Renal cortical epithelial cell (primary cell): Measurements from ENCODE around the gene PPP1R9B. TPM values are rescaled to one million over a fixed set of nuclear protein-coding genes. Genes with fewer than 3 reads are reported as not detected.

Source experiments
- DNase-seq: peaks from one replicate; pipeline ENCODE4 v3.0.0-alpha.2; 2011; ENCODE audit warnings: low read depth
- total RNA-seq: library from RNA; depleted of rRNA; stranded (reverse); fragments of >200 nt; gene quantifications from 2 replicates; pipeline ENCODE4 v1.2.3, GENCODE V29; 2014

PPP1R9B gene
- total RNA-seq, 1 donor from 2014 or later: 39.9 TPM

DNA sequence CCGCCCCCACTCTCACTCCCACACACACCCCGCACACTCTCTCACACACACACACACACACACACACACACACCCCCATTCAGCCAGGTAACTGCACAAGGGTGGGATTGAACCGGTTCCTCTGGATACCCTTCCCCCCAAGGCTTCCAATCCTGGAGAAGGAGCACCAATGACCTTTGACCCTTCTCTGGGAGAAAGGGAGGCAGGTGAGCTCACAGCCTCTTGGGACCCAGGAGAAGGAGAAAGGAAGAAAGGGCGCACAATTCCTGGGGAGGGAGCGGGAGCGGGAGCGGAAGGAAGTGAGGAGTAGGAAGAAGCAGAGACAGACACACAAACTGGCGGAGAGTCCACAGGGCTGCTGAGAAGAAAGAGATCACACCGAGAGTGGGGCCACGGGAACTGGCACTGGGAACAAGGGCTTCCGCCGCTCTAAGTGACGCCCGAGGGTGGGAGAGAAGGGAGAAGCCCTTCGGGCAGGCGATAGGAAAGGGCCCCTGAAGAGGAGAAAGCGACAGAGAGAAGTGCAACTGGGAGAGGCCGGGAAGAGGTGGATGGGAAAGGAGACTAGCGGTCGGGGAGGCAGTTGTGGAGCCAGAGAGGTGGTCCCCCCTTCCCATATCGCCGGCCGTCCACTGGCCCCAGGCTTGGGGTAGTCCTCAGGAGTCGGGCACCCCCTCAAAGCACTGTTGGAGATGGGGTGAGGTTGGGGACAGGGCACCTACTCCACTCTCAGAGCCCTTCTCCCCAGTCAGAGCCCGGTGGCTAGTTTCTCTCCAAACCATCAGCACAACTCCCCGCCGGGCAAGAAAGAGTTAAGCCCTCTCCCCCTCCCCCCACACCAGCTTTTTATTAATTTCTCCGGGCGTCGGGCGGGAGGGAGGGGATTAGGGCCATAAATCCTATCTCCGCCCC, 21.8 kb downstream of the PPP1R9B start:
- DNase-seq: no peak

DNA sequence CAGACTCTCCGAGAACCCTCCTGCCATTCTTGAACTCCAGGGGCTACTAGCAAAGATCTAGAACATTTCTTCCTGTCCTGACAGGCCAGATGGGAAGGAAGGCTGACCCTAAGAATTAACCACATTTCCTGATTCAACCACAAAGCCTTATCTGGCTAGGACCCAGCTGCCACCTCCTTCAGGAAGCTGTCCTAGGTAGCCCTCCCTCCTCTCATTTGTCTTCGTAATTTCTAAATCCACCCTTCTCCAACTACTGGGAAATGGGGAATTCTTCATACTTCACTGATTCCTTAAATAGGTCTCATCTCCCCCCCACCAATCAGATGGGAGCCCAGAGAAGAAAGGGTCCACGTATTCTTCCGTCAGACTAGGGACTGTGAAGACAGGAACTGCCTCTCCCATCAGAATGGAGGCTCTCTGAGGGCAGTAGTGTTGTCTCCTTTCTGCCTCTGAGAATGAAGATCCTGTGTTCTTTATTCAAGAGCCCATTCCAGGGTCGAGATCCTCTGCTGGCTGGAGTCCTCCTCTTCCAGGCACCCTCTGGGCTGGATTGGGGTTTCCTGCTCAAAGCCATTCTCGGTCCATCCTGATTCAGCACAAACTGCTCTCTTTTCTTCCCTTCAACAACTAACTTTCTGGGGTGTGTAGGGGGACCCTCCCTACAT, 22.6 kb downstream of the PPP1R9B start:
- DNase-seq: peak; percentile 35

DNA sequence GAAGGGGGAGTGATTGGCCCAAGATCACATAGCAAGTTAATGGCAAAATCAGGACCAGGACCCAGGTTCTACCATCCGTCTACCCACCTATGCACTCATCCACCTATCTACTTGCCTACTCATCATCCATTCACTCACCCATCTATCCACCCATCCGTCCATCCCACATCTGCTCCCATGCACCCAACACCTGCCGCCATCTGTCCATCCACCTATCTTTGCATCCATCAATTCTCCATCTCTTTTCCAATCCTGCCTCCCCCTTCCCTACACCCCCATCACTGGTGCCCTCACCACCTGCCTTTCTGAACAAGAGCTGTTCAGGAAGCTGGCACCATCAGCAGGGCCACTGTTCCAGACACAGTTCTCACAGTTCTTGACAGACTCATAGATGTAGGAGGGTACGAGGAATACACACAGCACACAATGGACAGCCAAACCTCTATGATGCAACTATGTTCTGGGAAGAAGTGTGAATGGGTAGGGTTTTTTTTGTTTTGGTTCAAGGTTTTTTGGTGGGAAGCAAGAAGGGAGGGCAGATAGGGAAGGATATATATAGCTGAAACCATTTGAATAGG, 25.0 kb downstream of the PPP1R9B start:
- DNase-seq: no peak

DNA sequence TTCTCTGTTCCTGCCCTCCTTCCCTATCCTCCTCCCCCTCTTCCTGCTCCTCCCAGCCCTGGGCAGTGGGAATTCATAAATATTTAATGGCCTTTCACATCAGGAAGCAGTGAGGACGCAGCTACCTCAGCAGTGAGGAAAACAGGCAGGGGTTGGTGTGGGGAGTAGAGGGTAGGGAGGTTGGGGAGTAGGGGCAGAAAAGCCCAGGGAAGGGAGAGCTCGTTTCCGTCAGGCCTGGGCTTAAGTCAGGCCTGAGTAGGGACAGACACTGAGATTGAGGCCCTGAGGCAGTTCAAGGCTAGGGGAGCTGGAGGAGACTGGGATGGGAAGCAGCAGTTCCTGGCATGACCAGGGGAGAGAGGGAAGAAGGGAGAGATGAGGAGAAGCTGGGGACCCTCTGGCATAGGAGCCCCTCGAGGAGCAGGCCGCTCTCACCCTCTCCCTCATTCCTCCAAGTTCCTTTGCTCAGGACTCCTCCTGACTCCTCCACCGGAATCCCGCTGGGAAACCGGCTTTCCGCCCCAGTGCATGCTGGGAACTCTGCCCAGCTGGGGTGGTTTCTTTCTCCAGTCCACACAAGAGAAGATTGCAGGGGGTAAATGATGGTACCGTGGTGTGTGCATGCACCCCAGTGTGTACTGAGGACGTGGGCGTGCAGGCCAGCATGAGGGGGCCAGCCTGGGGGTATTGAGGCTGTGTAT, 26.7 kb downstream of the PPP1R9B start:
- DNase-seq: peak; percentile 58

DNA sequence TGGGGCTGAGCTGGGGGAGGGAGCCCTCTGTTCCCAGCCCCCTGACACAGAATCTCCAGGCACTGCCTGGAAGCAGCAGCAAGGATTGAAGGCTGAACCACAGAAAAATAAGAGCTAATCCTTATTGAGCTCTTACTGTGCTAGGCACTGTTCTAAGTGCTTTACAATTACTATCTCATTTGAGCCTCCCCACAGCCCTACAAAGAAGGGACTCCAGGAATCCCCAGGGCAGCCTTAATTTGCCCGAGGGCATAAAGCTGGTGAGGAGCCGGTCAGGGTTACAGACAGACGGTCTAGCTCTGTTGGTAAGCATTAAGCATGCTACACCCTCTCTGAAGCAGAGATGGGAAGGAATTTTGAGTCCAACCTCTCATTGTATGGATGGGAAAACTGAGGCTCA, 27.5 kb downstream of the PPP1R9B start:
- no peak for DNase-seq

DNA sequence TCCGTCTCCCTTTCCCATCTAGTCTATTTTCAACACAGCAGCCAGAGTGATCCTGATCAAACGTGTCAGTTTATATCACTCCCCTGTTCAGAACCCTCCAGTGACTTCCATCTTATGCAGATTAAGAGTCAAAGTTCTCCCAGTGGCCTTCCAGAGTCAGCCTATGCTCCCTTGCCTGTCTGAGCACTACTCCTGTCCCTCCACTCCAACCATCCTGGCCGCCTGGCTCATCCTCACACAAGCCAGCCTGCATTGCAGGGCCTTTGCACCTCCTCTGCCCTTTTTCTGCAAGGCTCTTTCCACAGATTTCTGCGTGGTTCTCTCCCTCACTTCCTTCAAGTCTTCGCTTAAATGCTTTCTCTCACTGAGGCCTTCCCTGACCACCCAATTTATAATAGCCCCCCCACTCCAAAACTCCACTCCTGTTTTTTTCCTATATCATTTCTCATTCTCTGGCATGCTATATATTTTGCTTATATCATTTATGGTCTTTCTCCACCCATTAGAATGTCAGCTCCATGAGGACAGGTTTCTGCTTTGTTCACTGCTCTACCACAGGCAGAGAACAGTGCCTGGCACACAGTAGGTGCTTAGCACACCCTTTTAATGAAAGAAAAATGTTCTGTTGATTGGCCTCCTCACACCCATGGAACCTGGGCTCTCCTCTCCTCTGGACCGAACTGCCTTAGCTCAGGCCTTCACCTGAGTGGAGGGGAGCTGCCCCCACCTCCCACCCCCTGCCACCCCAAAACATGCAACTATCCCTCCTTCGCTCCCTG, 29.8 kb downstream of the PPP1R9B start:
- DNase-seq: no peak

DNA sequence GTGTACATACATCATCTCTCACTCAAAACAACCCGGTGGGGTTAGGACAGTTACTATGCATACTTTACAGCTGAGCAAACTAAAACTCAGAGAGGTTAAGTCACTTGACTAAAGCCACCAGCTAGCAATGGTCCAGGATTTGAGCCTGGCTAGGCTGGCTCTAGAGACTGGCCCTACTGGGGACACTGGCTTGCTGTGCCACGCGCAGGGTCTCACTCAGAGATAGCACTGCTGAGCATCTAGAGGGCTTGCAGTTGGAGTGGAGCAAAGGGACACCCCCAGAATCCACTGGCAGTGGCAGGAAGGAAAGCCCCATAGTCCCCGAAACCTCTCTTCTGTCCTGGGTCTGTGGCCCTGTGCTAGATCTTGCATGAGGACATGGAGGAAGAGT, 31.7 kb downstream of the PPP1R9B start:
- no peak for DNase-seq

DNA sequence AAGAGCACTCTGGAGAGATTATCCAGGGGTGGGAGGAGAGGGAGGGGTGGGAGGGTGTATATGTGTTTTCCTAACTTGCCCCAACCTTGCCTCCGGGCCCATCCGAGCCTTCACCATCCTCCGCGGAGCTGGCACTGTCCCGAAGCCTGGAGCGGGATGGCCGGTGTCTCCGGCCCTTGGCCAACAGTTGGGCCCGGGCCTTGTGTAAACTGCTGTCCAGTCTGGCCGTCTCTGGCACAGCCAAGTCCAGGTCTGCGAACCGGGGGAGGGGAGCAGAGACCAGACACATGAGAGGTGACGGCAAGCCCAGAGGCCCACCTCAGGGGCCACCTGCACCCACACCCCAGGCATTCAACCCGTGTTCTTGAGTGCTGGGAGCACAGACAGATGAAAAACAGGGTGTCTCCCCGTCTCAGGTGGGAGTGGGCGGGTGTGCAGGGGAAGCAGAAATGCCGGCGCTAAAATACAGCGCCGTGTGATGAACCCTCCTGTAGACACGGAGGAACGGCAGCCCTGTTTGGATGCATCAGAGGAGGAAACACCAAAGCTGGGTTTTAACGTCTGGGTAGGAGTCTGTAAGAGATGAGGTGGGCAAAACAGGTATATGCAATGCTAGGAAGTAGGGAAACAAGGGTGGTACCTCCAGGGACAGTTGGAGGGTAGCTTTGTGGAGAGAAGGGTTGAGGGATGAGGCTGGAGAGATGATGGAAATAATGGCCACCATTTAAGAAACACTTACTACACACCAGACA, 32.2 kb downstream of the PPP1R9B start:
- DNase-seq: no peak

DNA sequence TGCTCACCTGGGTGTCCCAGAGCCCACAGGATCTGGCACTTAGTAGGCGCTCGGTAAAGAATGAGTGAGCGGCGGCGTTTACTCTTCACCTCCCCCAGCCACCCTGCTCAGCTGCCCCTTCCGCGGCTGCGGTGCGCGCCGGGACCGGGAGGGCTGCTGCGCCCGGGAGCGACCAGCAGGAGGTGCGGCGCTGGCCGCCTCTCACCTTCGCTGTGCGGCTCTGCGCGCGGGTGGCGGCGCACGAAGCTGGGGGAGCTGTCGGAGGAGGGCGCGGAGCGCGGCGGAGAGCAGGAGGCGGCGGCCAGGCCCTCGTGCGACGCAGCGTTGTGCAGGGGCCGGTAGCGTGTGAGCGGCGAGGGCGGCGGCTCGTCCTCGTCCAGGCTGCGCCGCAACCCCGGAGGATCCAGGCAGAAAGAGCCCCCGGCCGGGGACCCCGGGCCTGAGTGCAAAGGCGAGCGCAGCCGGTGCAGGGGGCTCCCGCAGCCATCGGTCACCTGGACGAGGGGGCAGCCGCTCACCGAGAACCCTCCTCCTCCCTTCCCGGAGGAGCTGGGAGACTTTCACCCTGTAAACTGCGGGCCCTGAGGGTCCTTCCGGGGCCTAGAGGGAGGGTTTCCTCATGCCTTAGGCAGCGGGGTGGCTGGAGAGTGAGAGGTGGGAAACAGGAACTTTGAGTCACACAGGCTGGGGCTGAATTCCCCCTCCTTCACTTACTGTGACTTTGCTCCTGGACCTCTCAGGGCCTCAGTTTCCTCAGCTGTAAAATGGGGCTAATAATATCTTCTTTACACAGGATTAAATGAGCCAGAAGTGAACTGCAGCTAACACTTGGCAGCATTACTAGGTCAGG, 33.0 kb downstream of the PPP1R9B start:
- no peak for DNase-seq

DNA sequence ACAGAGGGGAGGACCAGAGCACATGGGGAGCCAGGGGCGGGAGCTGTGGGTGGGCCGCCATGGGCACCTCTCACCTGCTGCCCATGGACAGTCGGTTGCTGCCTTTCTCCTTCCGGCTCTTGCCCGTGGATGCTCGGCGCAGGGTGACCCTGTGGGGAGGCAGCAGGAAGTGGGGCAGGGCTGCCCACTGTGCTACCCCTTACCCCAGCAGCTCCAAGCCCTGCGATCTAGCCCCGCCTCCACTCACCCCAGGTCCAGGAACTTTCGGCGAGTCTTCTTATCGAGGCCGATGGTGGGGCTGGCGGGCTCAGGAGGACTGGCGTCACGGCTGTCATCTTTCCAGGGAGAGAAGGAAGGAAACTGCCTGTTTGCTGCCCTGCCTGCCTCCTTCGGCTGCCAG, 34.7 kb downstream of the PPP1R9B start:
- no peak for DNase-seq

DNA sequence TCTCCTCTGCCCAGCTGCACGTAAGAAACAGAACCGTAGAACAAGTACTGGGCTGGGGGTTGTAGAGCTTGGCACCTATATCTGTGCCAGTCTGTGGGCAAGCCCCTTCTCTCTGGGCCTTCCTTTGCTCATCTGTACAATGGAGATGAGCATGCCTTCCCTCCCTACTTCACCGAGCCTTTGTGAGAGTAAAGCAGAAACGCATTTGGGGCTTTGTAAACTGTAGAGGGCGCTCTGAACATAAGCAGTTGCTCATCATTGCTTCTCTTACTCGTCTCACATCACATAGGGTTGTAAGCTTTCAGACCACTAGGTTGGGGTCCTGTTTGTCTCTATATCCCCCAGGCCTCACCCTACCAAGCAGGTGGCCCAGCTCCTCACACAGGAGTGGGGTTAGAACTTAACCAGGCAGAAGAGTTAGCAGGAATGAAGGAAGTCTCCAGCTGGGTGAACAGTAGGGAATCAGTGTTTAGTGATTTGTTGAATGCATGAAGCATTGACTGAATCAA, 35.6 kb downstream of the PPP1R9B start:
- peak; percentile 75 for DNase-seq

DNA sequence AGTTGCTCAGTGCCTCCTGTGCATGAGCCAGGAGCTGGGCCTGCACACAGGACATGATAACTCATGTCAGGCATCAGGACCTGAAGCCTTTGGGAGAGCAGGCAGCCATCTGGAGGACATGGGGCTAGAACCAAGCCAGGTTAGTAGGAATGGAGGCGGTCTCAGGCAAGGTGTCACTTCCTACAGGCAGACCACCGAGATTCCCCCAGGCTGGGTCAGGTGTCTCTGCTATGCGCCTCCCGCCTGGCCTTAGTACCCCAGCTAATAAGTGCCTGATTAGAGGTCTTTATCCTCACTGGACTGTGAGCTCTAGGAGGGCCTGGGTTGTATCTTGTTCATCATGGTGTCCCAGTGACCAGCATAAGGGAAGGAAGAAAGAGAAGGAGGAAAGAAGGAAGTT, 36.1 kb downstream of the PPP1R9B start:
- no peak for DNase-seq

DNA sequence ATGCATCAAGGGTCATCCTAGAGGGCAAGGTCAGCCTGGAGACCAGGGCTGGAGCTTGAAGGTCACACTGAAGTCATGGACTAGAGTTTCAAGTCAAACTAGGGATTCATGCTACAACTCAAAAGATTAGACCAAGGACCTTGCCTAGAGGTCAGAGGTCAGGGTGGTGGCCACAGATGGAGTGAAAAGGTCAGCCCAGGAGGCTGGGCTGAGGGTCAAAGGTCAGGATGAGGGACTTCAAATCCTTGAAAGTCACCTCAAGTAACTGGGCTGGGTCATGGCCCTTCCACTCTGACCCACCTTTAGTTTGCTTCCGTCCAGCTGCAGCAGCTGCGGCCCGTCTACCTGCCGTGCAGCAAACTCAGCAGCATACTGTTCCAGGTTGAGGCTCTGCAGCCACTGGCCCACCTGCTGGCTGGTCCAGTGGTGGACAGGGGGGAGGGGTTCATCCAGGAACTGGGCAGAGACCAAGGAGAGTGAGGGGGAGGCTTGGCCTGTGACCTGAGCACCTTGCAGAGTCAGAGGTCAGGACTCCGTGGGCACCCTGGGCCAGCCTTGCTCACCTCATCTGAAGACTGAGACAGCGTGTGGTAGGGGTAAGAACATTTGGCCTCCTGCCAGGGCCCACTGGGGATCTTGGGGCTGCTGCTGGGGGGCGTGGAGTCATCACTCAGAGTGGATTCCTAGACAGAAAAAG, 36.7 kb downstream of the PPP1R9B start:
- no peak for DNase-seq

DNA sequence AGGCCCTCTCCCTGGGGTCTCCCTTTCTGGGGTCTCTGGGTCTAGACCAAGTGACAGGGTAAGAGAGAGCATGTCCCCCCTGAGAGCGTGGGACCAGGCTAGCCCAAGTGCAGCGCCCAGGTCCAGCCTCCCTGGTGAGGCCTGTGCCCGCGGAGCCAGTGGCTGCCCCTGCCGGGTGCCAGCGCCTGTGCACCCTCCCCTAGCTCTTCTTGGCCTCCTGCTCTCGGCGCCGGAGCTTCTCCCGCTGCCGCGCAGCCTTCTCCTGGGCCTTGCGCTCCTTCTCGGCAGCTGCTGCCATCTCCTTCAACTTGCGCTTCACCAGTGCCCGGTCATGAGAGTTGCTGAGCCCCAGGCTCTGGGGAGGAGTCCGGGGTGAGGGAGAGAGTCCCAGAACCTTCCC, 37.8 kb downstream of the PPP1R9B start:
- DNase-seq: no peak

DNA sequence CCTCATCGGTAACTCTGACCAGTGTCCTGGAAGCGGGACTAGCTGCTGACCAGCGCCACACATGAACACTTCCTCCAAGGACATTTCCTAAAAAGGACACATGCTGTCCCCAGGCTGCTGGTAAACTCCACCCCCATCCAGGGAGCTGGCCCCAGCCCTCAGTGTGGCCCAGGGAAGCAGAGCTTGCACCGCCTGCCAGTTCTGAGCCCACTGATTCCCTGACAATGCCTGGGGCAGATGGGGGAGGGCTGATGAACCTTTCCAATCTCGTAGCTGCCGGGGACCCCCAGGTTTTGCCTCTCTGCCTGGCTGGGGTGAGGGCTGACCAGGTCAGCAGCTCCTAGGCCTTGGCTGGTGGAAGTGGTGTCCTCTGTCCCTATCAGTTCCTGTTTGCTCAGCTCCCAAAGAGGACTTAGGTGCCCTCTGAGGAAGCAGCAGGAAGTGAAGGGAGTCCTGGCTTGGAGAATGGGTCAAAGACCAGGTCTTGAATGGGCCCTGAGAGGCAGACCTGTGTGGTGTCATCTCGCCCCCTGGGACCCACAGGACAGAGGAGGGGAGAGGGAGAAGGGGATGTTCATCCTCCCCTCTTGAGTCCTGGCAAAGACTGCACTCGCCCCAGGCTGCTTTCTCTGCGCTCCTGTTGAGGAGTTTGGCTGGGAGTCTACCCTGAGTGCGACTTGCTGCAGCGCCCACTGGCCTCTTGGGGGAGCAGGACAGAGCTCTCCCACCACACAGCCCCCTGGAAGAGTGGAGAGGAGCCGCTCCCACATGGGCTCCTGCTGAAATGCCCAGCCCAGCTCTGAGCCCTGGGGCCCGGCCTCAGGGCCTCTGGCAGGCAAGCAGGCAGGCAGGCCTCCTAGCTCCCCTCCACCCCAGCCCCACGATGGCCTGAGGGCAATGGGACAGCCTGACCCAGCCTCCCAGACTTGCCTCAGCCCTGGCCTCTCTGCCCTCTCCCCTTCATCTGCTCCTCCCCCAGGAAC, 38.5 kb downstream of the PPP1R9B start:
- no peak for DNase-seq

DNA sequence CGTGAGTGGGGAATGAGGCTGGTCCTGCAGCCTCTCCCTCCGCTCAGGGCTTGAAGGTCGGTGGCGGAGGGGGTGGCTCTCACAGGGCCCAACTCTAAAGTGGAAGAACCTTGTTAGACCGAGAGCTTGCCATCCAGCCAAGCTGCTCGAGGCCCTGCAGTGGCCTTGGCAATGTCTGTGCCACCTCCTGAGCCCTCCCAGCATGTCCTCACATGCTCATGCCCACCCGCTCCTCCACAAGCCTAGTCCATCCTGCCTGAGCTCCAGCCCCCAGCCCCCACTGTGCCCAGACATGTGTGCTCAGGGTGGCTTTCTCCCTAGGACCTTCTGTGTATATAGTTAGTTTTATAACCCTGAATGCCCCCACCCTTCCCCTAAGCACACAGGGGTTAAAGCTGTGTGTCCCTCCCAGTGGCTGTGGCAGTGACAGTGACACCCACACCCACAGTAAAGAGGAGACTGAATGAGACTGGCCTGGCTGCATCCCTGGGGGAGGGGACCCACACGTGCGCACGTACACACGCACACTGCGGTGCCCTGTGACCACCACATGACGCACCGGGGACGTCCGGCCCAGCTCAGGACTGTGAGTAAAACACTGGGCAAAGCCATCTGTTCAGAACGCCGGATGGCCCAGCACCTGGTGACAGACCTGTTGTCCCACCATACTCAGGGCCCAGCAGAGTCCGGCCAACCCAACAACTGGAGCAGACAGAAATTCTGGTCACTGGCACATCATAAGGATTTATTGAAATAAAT, 39.7 kb downstream of the PPP1R9B start:
- DNase-seq: no peak

DNA sequence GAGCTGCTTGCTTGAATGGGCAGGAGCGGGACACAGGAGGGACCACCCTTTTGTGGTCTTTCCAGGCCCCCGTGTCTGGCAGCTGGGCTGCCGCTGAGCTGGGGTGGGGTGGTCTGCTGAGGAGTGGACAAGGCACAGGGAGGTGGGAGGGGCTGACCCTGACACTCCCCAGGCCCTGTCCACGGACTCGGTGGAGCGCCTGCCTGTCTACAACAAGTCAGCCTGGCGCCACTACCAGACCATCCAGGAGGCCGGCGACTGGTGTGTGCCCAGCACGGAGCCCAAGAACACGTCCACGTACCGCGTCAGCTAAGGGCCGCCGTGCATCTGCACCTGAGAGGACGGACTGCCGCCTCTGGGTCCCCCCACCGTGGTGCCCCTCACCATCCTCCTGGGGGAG, 40.7 kb downstream of the PPP1R9B start:
- DNase-seq: no peak
